ENCODE data around the gene NT5C2.
"Not testable (repeated sequence)": the region's sequence is repeated elsewhere in the genome, so short reads cannot be mapped to it uniquely, and the experiment has no call there.

The NT5C2 gene

DNA sequence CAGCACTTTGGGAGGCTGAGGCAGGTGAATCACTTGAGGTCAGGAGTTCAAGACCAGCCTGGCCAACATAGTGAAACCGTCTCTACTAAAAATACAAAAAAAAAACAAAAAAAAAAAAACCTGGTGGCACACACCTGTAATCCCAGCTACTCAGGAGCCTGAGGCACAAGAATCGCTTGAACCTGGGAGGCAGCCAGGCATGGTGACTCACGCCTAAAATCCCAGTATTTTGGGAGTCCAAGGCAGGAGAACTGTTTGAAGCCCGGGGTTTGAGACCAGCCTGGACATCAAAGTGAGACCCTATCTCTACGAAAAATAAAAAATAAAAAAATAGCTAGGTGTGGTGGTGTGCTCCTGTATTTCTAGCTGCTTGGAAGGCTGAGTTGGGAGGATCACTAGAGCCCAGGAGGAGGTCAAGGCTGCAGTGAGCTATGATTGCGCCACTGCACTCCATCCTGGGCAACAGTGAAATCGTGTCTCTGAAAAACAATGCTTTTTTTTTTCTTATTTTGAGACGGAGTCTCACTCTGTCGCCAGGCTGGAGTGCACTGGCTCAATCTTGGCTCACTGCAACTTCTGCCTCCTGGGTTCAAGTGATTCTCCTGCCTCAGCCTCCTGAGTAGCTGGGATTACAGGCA lies 29.2 kb downstream of the NT5C2 start:
- DNase-seq (ENCODE audit: low read depth, low spot score), result not testable (repeated sequence)

DNA sequence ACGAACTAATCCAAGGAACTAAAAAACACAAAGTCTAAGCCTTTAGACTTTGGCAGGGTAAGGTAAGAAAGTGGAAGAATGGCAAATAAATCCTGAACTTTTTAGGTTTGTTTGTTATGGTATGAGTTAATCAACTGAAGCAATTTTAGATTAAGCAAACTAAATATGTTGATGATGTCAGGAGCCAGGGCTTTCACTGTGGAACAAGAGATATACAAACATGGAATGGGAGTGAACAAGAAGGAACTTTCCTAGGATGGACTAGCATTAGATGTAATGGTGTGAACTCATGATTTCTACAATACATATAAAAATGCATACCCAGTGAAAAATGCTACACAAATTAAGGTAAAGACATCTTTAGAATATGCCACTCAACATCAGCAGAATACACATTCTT lies 35.8 kb downstream of the NT5C2 start:
- DNase-seq (ENCODE audit: low read depth, low spot score), result no peak

DNA sequence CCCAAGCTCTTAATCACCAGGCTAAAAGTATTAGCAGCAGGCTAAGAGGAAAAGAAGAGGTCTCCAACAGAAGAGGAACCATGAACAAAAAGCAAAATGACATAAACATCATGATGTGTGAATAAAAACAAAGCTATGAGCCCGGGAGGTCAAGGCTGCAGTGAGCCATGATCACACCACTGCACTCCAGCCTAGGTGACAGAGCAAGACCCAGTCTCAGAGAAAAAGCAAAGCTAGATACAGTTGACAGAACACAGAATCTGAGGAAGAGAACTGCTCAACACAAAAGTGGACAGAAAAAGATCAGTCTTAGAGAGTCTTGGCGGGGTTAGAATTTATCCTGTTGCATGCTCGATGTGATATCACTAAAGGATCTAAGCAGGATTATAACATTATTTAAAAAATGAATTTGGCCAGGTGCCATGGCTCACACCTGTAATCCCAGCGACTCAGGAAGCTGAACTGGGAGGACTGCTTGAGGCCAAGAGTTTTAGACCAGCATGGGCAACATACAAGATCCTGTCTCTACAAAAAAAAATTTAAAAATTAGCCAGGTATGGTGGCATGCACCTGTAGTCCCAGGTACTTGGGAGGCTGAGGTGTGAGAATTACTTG lies 37.5 kb downstream of the NT5C2 start:
- DNase-seq (ENCODE audit: low read depth, low spot score), result no peak

DNA sequence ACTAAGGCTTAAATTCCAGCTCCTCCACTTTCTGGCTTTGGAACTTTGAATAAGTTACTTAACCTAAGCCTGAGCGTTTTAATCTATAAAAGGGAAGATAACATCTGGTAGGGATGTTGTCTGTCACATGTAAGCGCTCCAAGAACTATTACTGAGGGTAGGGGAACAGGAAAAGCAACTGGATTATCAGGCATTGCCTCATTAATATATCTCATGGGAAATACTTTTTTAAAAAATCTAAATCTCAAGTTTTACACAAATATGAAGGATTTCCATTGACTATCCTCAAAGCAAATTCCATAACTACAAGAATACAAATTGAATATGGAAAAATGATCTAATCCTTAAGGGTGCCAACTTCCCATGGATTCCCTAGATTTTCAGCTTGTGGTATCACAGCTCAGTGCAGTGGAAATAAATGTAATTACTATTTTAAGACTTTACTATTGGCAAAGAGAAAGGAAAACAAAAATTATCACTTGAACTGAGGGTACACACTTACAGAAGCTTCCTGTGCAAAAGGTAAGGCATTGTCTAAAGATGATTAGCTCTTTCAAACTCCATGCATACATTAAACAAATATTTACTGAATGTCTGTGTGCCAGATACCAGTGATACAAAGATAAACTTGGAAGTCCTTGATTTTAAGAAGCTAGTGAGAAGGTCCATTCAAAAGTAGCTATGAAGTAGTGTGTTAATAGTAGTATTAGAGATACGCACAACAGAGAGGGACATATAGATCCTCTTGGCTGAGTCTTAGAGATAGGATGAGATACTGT lies 38.4 kb downstream of the NT5C2 start:
- DNase-seq (ENCODE audit: low read depth, low spot score), result no peak

DNA sequence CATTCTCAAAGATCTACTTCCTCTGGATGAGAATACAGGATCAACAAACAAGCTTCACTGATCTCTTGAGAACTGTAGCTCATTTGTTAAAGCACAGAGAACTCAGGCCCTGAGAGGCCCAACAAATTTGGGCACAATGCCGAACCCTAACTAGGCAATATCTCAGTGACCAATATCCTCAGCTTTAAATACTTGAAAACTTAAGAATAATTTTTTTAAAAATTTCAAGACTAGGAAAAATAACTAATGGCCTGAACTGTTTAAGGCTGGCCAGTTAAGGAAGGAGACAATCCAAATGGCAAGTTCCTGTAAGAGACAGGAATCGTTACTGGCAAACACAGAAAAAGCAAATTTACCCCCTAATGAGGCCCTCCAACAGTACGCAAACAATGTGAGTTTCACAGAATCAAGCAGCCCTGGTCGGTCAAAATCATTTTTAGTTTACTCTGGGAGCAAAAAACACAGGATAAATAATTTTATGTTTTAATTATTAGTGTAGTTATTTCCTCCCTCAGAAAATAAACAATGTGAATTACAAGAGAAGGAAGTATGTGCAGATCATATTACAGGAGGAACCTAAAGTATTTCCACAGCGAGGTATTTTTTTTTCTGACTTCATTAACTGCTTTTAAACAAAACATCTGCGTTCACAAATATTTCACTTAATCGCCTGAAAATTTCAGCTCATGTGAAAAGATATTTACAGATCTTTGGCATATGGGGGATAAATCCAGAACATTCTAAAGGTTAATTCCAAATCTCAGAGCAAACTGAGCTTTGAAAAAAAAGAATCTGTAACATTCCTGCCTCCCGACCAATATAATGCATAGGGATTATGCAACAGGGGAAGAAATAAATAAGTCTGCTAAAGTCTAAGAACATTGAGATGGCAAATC lies 39.5 kb downstream of the NT5C2 start:
- no peak for DNase-seq (ENCODE audit: low read depth, low spot score)

DNA sequence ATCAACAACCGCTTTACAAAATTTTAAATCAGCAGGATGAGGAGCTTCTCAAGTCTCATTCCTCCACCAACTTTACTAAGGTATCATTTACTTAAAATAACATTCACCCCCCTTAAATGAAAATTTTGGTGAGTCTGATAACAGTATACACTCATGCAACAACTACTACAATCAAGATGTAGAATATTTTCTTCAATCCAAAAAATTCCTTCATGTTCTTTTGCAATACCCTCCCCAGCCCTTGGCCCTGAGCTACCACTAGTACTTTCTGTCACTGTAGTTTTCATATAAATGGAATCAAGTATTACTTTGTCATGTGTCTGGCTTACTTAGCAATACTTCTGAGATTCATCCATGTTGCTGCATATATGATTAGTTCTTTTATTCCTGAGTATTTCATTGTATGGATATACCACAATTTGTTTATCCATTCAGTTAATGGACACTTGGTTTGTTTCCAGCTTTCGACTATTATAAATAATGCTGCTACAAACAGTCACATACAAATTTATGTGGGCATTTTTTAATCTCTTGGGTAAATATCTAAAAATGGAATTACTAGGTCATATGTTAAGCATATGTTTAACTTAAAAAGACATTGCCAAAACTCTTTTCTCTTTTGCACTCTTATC lies 43.0 kb downstream of the NT5C2 start:
- no peak for DNase-seq (ENCODE audit: low read depth, low spot score)

DNA sequence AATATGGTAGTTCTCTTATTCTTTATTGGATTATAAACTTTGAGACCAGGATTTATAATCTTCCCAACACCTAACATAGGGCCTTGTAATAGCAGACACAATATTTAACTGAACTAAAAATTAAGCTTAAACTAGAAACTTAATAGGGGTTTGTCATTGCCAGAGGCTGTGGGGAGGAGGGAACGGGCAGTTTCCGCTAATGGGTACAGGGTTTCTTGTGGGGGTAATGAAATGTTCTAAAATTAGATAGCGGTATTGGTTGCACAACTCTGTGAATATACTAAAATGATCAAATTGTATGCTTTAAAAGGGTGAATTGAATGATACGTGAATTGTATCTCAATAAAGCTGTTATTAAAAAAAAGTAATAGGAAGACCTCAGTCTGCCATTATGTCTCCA lies 45.4 kb downstream of the NT5C2 start:
- DNase-seq (ENCODE audit: low read depth, low spot score), result no peak

DNA sequence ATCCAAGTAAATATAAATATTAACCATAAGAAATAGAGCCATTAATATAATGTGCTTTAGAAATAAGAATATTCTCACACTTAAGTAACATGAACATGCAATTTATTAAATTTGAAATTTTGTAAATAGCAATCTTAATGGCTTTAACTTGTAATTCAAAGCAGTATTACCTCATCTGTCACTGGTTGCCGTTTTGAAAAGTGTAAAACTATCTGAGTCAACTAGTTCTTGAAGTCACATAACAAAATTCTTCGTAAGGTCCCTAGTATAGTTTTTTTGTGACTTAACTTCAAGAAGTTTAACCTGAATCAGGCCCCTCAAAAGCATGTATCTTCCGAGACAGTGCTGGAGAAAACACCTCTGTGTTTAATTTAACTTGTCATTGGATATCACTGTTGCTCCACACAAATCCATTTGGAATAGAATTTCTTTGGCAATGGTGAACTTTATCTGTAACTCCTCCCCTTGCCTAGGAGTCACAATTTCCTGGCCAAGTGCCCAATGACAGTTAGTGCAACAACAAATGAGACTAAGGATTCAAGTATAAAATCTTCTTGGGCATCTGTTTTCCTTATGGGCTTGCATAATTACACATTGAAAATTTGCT lies 47.1 kb downstream of the NT5C2 start:
- DNase-seq (ENCODE audit: low read depth, low spot score), result no peak

DNA sequence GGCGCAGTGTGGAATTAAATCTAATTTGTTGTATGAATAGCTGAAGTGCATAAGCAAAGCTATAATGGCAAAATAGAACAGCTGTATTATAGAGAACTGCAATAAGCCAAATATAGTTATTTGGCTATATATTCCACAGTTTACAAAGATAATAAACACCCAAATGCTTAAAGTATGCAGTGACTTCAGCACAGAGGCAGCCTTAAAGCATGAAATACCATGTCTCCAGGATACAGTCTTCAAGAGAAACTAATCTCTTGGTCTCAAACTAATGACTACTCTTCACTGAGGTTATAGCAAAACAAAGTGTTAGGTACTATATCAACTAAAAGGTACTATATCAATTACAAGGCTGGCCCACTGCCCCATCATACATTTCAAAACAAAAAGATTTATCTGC lies 48.0 kb downstream of the NT5C2 start:
- DNase-seq (ENCODE audit: low read depth, low spot score), result no peak

DNA sequence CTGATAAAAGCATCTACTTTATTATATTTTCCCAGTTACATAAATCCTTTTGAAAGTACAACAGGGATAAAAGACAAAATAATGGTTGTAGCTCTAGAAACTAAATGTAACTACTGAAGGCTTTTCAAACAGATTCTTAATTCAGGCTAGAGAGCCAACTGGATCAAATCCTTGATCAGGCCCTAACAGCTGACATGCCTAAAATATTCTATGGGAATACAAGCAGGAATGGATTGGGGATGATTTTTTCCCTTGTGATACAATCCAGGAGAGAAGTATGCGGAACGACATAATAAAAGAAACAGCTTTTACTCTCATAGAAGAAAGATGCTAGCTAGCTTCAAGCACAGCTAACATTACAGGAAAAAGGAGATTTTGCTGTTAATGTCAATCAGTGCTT lies 49.0 kb downstream of the NT5C2 start:
- DNase-seq (ENCODE audit: low read depth, low spot score), result no peak

DNA sequence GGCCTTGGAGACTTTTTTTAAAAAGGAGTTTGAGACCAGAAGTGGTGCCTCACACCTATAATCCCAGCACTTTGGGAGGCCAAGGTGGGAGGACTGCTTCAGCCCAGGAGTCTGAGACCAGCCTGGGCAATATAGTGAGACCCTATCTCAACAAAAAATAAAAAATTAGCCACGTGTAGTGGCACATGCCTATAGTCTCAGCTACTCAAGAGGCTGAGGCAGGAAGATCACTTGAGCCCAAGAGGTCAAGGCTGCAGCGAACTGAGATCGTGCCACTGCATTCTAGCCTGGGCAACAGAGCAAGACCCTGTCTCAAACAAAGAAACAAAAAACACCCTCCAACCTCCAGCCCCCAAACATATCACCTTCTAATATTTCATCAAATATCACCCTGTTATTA lies 49.4 kb downstream of the NT5C2 start:
- DNase-seq (ENCODE audit: low read depth, low spot score), result not testable (repeated sequence)

DNA sequence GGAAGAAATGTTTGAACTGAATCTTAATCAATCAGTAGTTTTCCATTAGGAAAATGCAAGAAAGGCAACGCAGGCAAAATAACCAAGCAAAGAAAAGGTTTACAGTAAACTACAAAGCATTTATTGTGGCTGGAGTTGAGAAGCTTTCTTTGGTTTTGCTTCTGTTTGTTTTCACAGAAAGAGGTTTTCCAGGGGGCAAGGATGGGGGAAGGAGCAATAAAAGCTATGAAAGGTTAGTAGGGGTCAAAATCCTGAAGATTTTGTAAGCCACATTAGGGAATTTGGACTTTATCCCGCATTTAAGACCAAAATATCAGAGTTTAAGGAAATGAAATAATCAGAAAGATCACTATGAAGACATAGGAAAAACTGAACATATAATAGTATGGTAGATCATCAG lies 51.1 kb downstream of the NT5C2 start:
- DNase-seq (ENCODE audit: low read depth, low spot score), result no peak

DNA sequence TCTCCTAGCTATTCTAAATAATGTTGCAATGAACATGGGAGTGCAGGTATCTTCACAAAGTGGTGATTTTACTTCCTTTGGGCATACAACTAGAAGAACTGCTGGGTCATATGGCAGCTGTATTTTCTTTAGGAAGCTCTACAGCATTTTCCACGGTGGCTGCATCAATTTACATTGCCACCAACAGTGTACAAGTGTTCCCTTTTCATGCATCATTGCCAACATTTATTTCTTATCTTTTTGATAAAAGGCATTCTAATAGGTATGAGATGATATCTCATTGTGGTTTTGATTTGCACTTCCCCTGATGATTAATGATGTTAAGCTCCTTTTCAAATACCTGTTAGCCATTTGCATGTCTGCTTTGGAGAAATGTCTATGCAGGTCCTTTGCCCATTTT lies 52.6 kb downstream of the NT5C2 start:
- no peak for DNase-seq (ENCODE audit: low read depth, low spot score)

DNA sequence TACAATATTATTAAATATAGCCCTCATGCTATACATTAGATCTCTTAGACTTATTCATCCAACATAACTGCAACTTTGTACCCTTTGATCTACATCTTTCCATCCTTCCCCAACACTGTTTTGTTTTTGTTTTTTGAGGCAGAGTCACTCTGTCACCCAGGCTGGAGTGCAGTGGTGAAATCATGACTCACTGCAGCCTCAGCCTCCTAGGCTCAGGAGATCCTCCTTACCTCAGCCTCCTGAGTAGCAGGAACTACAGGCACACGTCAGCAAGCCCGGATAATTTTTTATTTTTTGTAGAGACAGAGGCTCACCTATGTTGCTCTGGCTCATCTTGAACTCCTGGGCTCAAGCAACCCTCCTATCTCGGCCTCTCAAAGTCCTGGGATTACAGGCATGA lies 53.3 kb downstream of the NT5C2 start:
- no peak for DNase-seq (ENCODE audit: low read depth, low spot score)

DNA sequence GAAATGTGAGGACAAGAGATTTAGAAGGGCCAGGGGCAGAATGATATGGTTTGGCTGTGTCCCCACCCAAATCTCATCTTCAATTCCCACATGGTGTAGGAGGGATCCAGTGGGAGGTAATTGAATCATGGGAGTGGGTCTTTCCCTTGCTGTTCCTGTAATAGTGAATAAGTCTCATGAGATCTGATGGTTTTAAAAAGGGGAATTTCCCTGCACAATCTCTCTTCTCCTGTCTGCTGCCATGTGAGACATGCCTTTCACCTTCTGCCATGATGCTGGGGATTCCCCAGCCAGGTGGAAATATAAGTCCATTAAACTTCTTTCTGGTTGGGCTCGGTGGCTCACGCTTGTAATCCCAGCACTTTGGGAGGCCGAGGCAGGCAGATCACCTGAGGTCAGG lies 57.9 kb downstream of the NT5C2 start:
- DNase-seq (ENCODE audit: low read depth, low spot score), result not testable (repeated sequence)

DNA sequence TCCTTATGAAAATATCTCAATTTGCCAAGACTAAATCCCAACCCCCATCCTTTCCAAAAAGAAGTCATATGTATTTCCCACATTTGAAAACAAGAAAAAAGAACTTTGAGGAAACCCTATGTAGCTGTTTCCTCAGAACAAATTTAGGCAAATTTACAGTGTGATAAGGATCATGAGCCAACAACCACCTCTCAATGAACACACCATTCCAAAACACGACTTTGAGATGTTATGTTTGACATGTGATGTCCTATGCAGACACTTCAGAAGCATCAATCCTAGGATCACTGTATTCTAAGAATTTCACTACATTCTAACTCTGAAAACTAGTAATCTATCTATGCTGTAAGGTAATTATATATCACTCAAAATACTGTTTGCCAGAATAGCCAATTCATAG lies 62.2 kb downstream of the NT5C2 start:
- no peak for DNase-seq (ENCODE audit: low read depth, low spot score)

DNA sequence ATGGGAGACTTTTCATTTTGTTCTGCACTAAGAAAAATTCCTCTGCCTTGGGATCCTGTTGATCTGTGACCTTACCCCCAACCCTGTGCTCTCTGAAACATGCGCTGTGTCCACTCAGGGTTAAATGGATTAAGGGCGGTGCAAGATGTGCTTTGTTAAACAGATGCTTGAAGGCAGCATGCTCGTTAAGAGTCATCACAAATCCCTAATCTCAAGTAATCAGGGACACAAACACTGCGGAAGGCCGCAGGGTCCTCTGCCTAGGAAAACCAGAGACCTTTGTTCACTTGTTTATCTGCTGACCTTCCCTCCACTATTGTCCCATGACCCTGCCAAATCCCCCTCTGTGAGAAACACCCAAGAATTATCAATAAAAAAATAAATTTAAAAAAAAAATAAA lies 62.9 kb downstream of the NT5C2 start:
- DNase-seq (ENCODE audit: low read depth, low spot score), result not testable (repeated sequence)

DNA sequence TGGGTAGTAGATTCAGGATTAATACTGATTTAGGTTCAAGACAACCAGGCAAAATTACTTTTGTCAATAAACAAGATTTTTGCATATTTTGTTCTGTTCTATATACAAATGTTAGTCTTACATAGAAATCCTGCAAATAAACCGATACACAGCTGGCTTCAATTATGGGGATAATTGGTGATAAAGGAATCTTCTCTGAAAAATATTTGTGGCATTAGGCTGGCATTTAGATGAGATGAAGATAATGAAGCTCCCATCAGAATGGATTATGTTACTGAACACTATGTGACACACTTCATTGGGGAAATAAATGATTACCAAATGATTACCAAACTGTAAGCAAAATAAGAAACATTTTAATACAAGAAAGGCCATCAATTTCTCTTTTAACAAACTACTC lies 65.8 kb downstream of the NT5C2 start:
- no peak for DNase-seq (ENCODE audit: low read depth, low spot score)

DNA sequence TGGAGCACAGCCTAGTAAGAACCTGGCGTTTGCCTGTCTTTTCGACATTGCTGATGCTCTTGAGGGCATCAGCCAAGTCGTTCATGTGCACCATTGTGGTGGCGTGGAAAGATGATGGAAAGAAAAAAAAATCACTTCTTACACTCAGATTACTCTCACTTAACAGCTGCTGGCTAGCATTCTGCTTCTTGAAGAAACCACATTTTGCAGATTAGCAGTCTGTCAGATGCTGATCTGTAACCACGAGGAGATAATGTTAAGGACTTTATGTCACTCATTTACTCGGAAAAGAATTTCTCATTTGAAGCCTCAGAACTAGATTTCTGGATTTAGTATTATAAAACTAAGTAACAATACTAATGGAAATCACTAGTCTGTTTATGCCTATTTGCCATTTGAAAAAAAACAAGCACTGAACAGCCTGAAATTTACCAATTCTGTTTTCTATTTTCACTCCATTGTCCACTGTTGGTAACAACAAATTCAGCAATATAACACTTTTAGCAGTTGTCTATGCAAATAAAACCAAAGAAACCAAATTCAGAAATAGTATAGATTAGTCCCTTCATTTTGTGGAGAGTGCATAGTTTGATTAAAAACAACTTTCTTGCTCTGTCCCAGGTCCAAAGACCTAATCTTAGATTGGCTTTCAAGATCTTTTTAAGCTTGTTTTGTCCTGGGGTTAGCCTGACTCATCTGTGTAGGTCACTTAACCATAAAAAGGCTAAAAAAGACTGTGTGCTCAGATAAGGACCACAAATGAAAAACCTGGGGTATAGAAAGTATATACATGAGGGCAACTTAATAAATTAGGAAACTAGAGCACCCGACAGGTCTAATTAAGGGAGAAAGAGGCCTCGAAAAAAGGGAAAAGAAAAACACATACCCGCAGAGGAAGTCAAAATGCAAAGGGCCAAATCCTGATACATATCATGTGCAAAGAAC lies 67.5 kb downstream of the NT5C2 start:
- no peak for DNase-seq (ENCODE audit: low read depth, low spot score)

Data from brain pericyte (primary cell).